HepG2 (cell line): ENCODE measurements around the gene ATRAID. TPM values are rescaled to one million over a fixed set of nuclear protein-coding genes. Genes with fewer than 3 reads are reported as not detected.

Experiments used
- CHCHD3 ChIP-seq: sonication (generic); formaldehyde crosslinking; IDR thresholded peaks from 2 replicates; pipeline ENCODE4 v1.8.0; 2022; ENCODE audit warnings: mild to moderate bottlenecking, missing genetic modification reagents, moderate library complexity
- DPF2 ChIP-seq: sonication (generic); formaldehyde crosslinking; IDR thresholded peaks from 2 replicates; pipeline ENCODE4 v1.4.0; 2020; ENCODE audit warnings: mild to moderate bottlenecking, low read depth, missing genetic modification reagents, borderline replicate concordance
- E2F1 ChIP-seq: sonication (generic); formaldehyde crosslinking; IDR thresholded peaks from 2 replicates; pipeline ENCODE4 v1.5.0; 2020; ENCODE audit warnings: missing genetic modification reagents
- GABPA ChIP-seq, 2 experiments: IDR thresholded peaks; 2 replicates each; pipeline ENCODE4 v1.6.1; 2011 to 2016; ENCODE audit warnings: low read depth in 2 of 2, low read length in 1 of 2, missing biosample characterization in 1 of 2, missing genetic modification characterization in 1 of 2
- HDAC2 ChIP-seq: sonication (generic); formaldehyde crosslinking; IDR thresholded peaks from 2 replicates; pipeline ENCODE4 v1.4.0; 2020; ENCODE audit warnings: missing genetic modification reagents
- ISL2 ChIP-seq: sonication (generic); formaldehyde crosslinking; IDR thresholded peaks from 2 replicates; pipeline ENCODE4 v1.5.0; 2020; ENCODE audit warnings: missing genetic modification reagents
- SIX1 ChIP-seq: sonication (generic); formaldehyde crosslinking; IDR thresholded peaks from 2 replicates; pipeline ENCODE4 v1.4.0; 2020; ENCODE audit warnings: missing genetic modification reagents, borderline replicate concordance
- SRSF4 ChIP-seq: fragments of 200-400 bp; formaldehyde crosslinking; IDR thresholded peaks from one replicate; pipeline ENCODE4 v1.6.1; 2018; ENCODE audit warnings: mild to moderate bottlenecking, low read depth, low read length, moderate library complexity; ENCODE audit not compliant: poor library complexity, severe bottlenecking
- YEATS2 ChIP-seq: sonication (generic); formaldehyde crosslinking; IDR thresholded peaks from 2 replicates; pipeline ENCODE4 v1.4.0; 2020; ENCODE audit warnings: missing genetic modification reagents, borderline replicate concordance
- ZC3H4 ChIP-seq: sonication (generic); formaldehyde crosslinking; IDR thresholded peaks from 2 replicates; pipeline ENCODE4 v1.4.0; 2020; ENCODE audit warnings: missing genetic modification reagents, borderline replicate concordance
- ZFX ChIP-seq: sonication (generic); formaldehyde crosslinking; IDR thresholded peaks from 2 replicates; pipeline ENCODE4 v1.4.0; 2020; ENCODE audit warnings: mild to moderate bottlenecking, low read depth, missing genetic modification reagents, moderate library complexity
- ZNF383 ChIP-seq: sonication (generic); formaldehyde crosslinking; IDR thresholded peaks from 2 replicates; pipeline ENCODE4 v1.4.0; 2020; ENCODE audit warnings: missing genetic modification reagents, mild to moderate bottlenecking, borderline replicate concordance
- polyA plus RNA-seq, 8 experiments: library from polyadenylated mRNA; depleted of rRNA in 3 of 8; stranded (reverse) in 7 of 8; unstranded in 1 of 8; fragments of >200 nt; fragmentation: Illumina TruSeq in 4 of 8; extraction: Trizol in 4 of 8; gene quantifications; 2 replicates each; pipeline versions ENCODE4 v1.2.1 to v1.2.3, GENCODE V29; 2011 to 2016; ENCODE audit warnings: low read depth in 4 of 8, missing spikeins in 1 of 8, mixed read lengths in 1 of 8; ENCODE audit not compliant: insufficient read depth in 1 of 8
- total RNA-seq, 5 experiments: library from RNA; depleted of rRNA; stranded (reverse); fragments of >200 nt; fragmentation: Illumina TruSeq; extraction: Trizol; gene quantifications; 2 replicates each; pipeline ENCODE4 v1.2.3, GENCODE V29; 2016; ENCODE audit warnings: low read depth in 1 of 5
- TF ChIP-seq, protein P1 (sequence below): IDR thresholded peaks from 2 replicates; pipeline ENCODE4 v1.6.1; 2018; ENCODE audit warnings: missing genetic modification reagents

ATRAID gene
- total and polyA plus RNA-seq, 2 of the 13 experiments (the other 11 are each of a cell fraction or from before 2014, with no cell fraction given), result 207 to 382 TPM

DNA sequence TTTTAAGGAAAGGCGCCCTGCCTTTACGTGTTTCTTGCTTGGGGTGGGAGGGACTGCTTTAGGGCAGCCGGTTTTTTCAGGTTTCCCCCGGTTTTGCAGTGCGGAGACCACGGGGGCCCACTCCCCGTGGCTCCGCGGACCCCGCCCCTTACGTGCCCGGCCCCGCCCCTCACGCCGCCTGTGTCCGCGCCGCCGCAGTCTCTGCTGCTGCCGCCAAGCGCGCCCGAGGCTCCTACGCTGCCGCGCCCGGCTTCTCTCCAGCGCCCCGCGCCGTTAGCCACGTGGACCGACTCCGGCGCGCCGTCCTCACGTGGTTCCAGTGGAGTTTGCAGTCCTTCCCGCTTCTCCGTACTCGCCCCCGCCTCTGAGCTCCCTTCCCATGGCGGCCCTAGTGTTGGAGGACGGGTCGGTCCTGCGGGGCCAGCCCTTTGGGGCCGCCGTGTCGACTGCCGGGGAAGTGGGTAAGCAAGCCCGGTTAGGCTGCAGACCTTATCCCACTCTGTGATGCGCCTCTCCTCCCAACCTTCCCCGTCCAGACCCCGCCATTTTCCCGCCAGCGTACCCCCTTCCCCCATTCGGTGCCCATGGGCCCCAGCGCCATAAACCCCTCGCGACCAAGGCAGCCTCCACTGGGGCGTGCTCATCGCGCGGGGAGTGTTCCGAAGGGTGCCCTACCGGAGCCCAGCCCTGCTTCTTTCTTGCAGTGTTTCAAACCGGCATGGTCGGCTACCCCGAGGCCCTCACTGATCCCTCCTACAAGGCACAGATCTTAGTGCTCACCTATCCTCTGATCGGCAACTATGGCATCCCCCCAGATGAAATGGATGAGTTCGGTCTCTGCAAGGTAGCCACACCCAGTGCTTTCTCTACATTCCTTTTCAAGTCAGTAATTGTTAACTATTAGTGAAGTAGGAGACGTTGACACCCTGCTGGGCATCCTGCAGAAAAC, 5.6 kb downstream of the ATRAID start, which contains the start of gene CAD (continued):
- TF ChIP-seq GABPA (IDR thresholded peaks at IDR 0.05; ENCODE audit: low read depth, low read length) (no peak), GABPA (CRISPR knock-in tag; IDR thresholded peaks at IDR 0.05; ENCODE audit: low read depth) (no peak), SRSF4 (no peak), ZFX (CRISPR knock-in tag) (peak; percentile 48; the same call in 1 of the 2 replicates), E2F1 (CRISPR knock-in tag) (peak; percentile 41; the same call in 1 of the 2 replicates), DPF2 (CRISPR knock-in tag) (no peak), CHCHD3 (CRISPR knock-in tag) (no peak), HDAC2 (no peak), ZC3H4 (CRISPR knock-in tag) (no peak; the same call in 1 of the 2 replicates), ZNF383 (CRISPR knock-in tag) (no peak), ISL2 (CRISPR knock-in tag) (no peak), SIX1 (no peak), YEATS2 (peak; percentile 42; the same call in 1 of the 2 replicates)
- TF ChIP-seq, protein P1, sequence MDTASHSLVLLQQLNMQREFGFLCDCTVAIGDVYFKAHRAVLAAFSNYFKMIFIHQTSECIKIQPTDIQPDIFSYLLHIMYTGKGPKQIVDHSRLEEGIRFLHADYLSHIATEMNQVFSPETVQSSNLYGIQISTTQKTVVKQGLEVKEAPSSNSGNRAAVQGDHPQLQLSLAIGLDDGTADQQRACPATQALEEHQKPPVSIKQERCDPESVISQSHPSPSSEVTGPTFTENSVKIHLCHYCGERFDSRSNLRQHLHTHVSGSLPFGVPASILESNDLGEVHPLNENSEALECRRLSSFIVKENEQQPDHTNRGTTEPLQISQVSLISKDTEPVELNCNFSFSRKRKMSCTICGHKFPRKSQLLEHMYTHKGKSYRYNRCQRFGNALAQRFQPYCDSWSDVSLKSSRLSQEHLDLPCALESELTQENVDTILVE, result 0 out of 2 replicates have a peak, but pooled peaks have one; percentile 21
